Measurements from ENCODE around the gene ARGLU1. TPM values are rescaled to one million over a fixed set of nuclear protein-coding genes. Genes with fewer than 3 reads are reported as not detected.

The ARGLU1 gene
- total and polyA plus RNA-seq, 3 donors from 2014 or later = 67.6 to 164 (median 148) TPM

DNA sequence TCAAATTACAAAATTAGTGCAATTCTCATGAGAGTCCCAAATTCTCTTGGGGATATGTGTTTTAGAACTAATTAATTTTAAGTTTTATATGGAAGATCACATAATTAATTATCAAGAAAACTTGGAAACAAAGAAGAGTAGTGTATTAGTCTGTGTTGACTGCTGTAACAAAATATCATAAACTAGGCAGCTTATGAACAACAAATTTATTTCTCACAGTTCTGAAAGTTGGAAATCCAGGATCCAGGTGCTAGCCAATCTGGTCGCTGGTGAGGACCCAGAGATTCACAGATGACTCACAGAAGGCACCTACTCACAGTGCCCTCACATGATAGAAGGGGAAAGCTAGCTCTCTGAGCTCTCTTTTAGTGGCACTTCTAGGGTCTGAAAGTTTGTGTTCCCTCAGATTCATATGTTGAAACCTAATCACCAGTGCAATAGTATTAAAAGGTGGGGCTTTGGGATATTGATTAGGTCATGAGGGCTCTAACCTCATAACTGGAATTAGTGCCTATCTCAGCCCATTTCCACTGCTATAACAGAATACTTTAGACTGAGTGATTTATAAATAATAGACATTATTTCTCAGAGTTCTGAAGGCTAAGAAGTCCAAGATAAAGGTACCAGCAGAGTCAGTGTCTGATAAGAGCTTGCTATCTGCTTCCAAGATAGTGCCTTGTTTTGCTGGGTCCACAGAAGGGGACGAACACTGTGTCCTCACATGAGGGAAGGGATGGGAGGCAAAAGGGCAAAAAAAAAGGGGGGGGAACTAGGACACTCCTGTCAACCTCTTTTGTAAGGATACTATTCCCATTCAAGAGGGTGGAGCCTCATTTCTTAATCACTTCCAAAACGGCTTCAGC is 1.5 kb upstream of the ARGLU1 start:
- intact Hi-C loops (cut with DNase I; ENCODE audit: low total_unique reads) = no loop called here
- Histone ChIP-seq H3K36me3 (ENCODE audit: low read depth, missing control alignments) (no peaks in the 10 kb centered on the region), H3K4me3 (no peak overlapping the region), H3K4me1 (peaks cover 36% of the 10 kb centered on the region), H3K27ac (peak overlapping the region in 1 of 2 donors; percentile 16), H3K9me3 (no peaks in the 10 kb centered on the region), H3K27me3 (no peaks in the 10 kb centered on the region)
- WGBS, 2 donors = 58 to 59% methylated on average over 3 of the region's 3 CpGs
- DNase-seq = no peak
- TF ChIP-seq, protein P1, sequence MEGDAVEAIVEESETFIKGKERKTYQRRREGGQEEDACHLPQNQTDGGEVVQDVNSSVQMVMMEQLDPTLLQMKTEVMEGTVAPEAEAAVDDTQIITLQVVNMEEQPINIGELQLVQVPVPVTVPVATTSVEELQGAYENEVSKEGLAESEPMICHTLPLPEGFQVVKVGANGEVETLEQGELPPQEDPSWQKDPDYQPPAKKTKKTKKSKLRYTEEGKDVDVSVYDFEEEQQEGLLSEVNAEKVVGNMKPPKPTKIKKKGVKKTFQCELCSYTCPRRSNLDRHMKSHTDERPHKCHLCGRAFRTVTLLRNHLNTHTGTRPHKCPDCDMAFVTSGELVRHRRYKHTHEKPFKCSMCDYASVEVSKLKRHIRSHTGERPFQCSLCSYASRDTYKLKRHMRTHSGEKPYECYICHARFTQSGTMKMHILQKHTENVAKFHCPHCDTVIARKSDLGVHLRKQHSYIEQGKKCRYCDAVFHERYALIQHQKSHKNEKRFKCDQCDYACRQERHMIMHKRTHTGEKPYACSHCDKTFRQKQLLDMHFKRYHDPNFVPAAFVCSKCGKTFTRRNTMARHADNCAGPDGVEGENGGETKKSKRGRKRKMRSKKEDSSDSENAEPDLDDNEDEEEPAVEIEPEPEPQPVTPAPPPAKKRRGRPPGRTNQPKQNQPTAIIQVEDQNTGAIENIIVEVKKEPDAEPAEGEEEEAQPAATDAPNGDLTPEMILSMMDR (IDR thresholded peaks at IDR 0.05) = no peak
- TF ChIP-seq POLR2A (IDR thresholded peaks at IDR 0.05) = no peak

- intact Hi-C loops (cut with DNase I; ENCODE audit: low total_unique reads) = no loop called here
- peak overlapping the region; percentile 86 to 99 for H3K4me3 ChIP-seq
- 14 to 15% methylated on average over 11 of the region's 11 CpGs for WGBS, 2 donors
- no peaks in the 10 kb centered on the region for H3K36me3 ChIP-seq (ENCODE audit: low read depth, missing control alignments)
- no peaks in the 10 kb centered on the region for H3K9me3 ChIP-seq
- TF ChIP-seq POLR2A (IDR thresholded peaks at IDR 0.05) = no peak
- TF ChIP-seq, protein P1 (IDR thresholded peaks at IDR 0.05) = no peak
- peak overlapping the region; percentile 39 to 99 for H3K27ac ChIP-seq
- peaks cover 37% of the 10 kb centered on the region for H3K4me1 ChIP-seq
- DNase-seq = no peak
- H3K27me3 ChIP-seq = no peaks in the 10 kb centered on the region
Observed at GRCh38 chr13:106568299-106569003, 514 bp upstream of the ARGLU1 start.

GRCh38 chr13:106566641-106567473 is 1.1 kb downstream of the ARGLU1 start:
- Histone ChIP-seq H3K9me3 (no peaks in the 10 kb centered on the region), H3K4me3 (peak overlapping the region; percentile 86 to 99), H3K4me1 (peaks cover 46% of the 10 kb centered on the region), H3K27ac (peak overlapping the region; percentile 98 to 99), H3K36me3 (ENCODE audit: low read depth, missing control alignments) (no peaks in the 10 kb centered on the region), H3K27me3 (no peaks in the 10 kb centered on the region)
- peak; percentile 73 for DNase-seq
- TF ChIP-seq POLR2A (IDR thresholded peaks at IDR 0.05) = no peak
- TF ChIP-seq, protein P1 (IDR thresholded peaks at IDR 0.05) = no peak
- intact Hi-C loops (cut with DNase I; ENCODE audit: low total_unique reads) = no loop called here
- 0 to 1% methylated on average over 34 of the region's 34 CpGs for WGBS, 2 donors

- TF ChIP-seq POLR2A (IDR thresholded peaks at IDR 0.05) = no peak
- TF ChIP-seq, protein P1 (IDR thresholded peaks at IDR 0.05) = no peak
- Histone ChIP-seq H3K27me3 (no peaks in the 10 kb centered on the region), H3K4me3 (no peak overlapping the region), H3K9me3 (no peaks in the 10 kb centered on the region), H3K36me3 (ENCODE audit: low read depth, missing control alignments) (no peaks in the 10 kb centered on the region), H3K27ac (no peak overlapping the region), H3K4me1 (peaks cover 53% of the 10 kb centered on the region)
- DNase-seq = no peak
- intact Hi-C loops (cut with DNase I; ENCODE audit: low total_unique reads) = no loop called here
- WGBS, 2 donors = 30 to 45% methylated on average over 4 of the region's 4 CpGs
Observed at GRCh38 chr13:106565127-106565775, 2.7 kb downstream of the ARGLU1 start.
